ENCODE data around the gene KRTAP7-1. TPM values are rescaled to one million over a fixed set of nuclear protein-coding genes. Genes with fewer than 3 reads are reported as not detected.

KRTAP7-1 gene
- not detected for polyA plus RNA-seq (2012; ENCODE audit: missing spikeins)

DNA sequence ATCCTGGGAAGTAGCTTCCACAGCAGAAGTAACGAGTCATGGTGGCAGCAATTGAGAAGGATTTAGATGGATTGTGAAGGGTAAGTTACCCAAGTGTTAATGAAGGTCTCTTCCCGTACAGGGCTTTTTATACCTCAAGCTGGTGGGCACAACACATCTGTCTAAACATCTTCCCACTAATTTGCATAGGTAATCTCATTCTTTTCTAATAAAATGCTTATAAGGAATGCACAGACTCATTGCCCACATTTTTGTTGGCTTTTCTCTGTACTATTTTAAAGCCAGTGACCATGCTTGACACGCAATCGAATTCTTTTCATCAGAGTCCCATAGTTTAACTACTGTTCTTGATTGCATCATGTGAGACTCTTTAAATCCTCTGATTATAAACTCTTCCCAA, at the start of gene KRTAP7-1:
Gene KRTAP7-1 (minus strand): TSS at position 101 of the 400 bp plus-strand sequence. CDS start 61 bp downstream, at position 40.
- FAIRE-seq (no peak), DNase-seq (ENCODE audit: insufficient read length) (no peak)
- no peak for TF ChIP-seq POLR2AphosphoS5 (IDR thresholded peaks at IDR 0.05; ENCODE audit: low read depth, low read length)
- no peak for TF ChIP-seq TAF1 (IDR thresholded peaks at IDR 0.05; ENCODE audit: borderline replicate concordance, low read depth, low read length)
- TF ChIP-seq POLR2A (IDR thresholded peaks at IDR 0.05; ENCODE audit: low read depth, low read length), result no peak

- DNase-seq (ENCODE audit: insufficient read length) (no peak), FAIRE-seq (no peak)
- TF ChIP-seq TAF1 (IDR thresholded peaks at IDR 0.05; ENCODE audit: borderline replicate concordance, low read depth, low read length) (no peak), POLR2A (IDR thresholded peaks at IDR 0.05; ENCODE audit: low read depth, low read length) (no peak), POLR2AphosphoS5 (IDR thresholded peaks at IDR 0.05; ENCODE audit: low read depth, low read length) (no peak)
These were observed 45.0 kb upstream of the KRTAP7-1 start for GRCh38 chr21:30874526-30874925.

GRCh38 chr21:30847627-30848500, 18.3 kb upstream of the KRTAP7-1 start:
- FAIRE-seq (no peak), DNase-seq (ENCODE audit: insufficient read length) (no peak)
- TF ChIP-seq POLR2A (IDR thresholded peaks at IDR 0.05; ENCODE audit: low read depth, low read length), result no peak
- TF ChIP-seq TAF1 (IDR thresholded peaks at IDR 0.05; ENCODE audit: borderline replicate concordance, low read depth, low read length), result no peak
- no peak for TF ChIP-seq POLR2AphosphoS5 (IDR thresholded peaks at IDR 0.05; ENCODE audit: low read depth, low read length)

DNA sequence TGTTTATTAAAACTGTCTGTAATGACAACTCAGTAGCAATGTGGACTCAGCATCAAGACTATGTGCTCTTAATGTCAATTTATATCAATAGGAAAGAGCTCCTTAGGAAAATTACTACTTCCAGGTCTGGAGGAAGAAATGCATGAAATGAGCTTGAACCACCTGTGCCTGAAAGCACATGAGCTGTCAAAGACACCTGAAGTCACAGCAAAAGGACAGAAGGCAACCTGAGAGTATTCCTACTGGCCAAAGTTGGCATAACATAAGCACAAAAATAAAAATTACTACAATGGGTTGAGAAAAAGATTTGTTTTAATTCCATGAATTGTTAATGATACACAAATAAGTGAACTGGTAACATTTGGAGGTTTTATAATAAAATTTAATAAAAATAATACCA, 13.4 kb upstream of the KRTAP7-1 start:
- DNase-seq (ENCODE audit: insufficient read length), result no peak
- TF ChIP-seq POLR2A (IDR thresholded peaks at IDR 0.05; ENCODE audit: low read depth, low read length), result no peak
- no peak for TF ChIP-seq TAF1 (IDR thresholded peaks at IDR 0.05; ENCODE audit: borderline replicate concordance, low read depth, low read length)
- no peak for TF ChIP-seq POLR2AphosphoS5 (IDR thresholded peaks at IDR 0.05; ENCODE audit: low read depth, low read length)
- FAIRE-seq, result no peak

- no peak for TF ChIP-seq POLR2A (IDR thresholded peaks at IDR 0.05; ENCODE audit: low read depth, low read length)
- FAIRE-seq (no peak), DNase-seq (ENCODE audit: insufficient read length) (no peak)
These were observed 9.7 kb upstream of the KRTAP7-1 start for GRCh38 chr21:30839304-30839703.

DNA sequence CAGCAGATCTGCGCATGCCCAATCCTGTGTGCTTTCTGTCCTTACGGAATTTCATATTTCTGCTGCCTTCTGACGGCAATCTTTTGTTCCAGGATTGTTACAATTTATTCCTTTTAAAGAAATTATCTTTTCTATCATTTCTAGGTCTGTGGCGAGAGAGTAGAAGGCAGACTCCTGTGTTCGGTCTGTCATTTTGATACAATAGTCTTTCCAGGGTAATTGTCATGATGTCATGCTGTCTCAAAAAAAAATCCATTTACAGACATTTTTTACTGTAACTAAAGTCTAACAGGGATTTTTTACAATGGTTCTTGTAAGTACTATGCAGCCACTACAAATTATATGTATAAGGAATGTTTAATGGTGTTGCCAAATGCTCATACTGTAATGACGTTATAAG, 9.0 kb upstream of the KRTAP7-1 start:
- DNase-seq (ENCODE audit: insufficient read length) (no peak), FAIRE-seq (no peak)
- no peak for TF ChIP-seq POLR2AphosphoS5 (IDR thresholded peaks at IDR 0.05; ENCODE audit: low read depth, low read length)
- TF ChIP-seq POLR2A (IDR thresholded peaks at IDR 0.05; ENCODE audit: low read depth, low read length), result no peak
- no peak for TF ChIP-seq TAF1 (IDR thresholded peaks at IDR 0.05; ENCODE audit: borderline replicate concordance, low read depth, low read length)

DNA sequence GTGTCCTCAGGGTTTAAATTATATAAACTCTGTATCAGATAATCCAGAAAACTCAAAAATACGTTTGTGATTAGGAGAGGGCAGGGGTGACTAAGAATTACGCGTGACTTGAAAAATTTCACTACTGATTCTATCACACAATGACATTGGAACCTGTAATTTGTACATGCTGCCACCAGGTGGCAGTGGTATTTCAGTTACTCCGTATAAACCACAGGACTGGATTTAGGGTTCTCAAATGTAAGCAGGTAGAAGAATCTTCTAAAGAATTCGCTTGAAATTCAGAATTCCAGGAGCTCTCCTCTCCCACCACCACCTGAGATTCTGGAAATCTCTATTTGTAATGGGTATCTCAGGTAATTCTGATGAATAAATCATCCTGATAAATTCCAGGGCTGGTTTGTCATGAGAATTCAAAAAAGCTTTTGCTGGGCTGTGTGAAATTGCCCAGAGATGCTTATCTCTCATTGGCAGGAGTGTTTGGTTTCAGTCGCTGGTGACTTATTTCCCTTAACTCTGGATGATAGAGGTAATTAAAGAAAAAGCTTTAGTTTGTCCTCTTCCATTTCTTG, 1.7 kb upstream of the KRTAP7-1 start:
- TF ChIP-seq TAF1 (IDR thresholded peaks at IDR 0.05; ENCODE audit: borderline replicate concordance, low read depth, low read length), result no peak
- no peak for TF ChIP-seq POLR2AphosphoS5 (IDR thresholded peaks at IDR 0.05; ENCODE audit: low read depth, low read length)
- no peak for TF ChIP-seq POLR2A (IDR thresholded peaks at IDR 0.05; ENCODE audit: low read depth, low read length)
- DNase-seq (ENCODE audit: insufficient read length) (peak; percentile 5), FAIRE-seq (no peak)

GRCh38 chr21:30818837-30819610, 10.5 kb downstream of the KRTAP7-1 start:
- DNase-seq (ENCODE audit: insufficient read length), result no peak
- FAIRE-seq, result no peak
- TF ChIP-seq TAF1 (IDR thresholded peaks at IDR 0.05; ENCODE audit: borderline replicate concordance, low read depth, low read length) (no peak), POLR2AphosphoS5 (IDR thresholded peaks at IDR 0.05; ENCODE audit: low read depth, low read length) (no peak), POLR2A (IDR thresholded peaks at IDR 0.05; ENCODE audit: low read depth, low read length) (no peak)

DNA sequence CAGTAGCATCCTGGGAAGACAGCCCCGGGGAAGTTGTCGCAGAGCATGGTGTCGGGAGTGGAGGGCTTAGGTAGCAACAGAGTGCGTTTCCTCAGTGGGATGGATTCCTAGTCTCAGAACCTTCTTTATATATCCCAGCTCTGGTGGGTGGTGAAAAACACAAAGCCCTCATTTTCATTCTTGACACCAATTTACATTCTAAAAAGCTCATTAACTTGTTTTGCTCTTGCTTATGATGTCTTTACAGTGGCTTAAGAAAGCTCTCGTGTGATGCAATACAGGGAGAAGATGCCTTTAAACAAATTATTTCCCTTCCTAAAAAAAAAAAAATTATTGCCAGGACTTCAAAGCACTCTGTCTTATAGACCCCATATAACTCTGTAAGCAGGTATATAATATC, 16.4 kb downstream of the KRTAP7-1 start, which contains the start of gene KRTAP8-1:
Gene KRTAP8-1 (minus strand): TSS at position 101 of the 400 bp plus-strand sequence. CDS start 54 bp downstream, at position 47.
- no peak for DNase-seq (ENCODE audit: insufficient read length)
- no peak for TF ChIP-seq TAF1 (IDR thresholded peaks at IDR 0.05; ENCODE audit: borderline replicate concordance, low read depth, low read length)
- no peak for TF ChIP-seq POLR2AphosphoS5 (IDR thresholded peaks at IDR 0.05; ENCODE audit: low read depth, low read length)
- no peak for TF ChIP-seq POLR2A (IDR thresholded peaks at IDR 0.05; ENCODE audit: low read depth, low read length)
- no peak for FAIRE-seq

DNA sequence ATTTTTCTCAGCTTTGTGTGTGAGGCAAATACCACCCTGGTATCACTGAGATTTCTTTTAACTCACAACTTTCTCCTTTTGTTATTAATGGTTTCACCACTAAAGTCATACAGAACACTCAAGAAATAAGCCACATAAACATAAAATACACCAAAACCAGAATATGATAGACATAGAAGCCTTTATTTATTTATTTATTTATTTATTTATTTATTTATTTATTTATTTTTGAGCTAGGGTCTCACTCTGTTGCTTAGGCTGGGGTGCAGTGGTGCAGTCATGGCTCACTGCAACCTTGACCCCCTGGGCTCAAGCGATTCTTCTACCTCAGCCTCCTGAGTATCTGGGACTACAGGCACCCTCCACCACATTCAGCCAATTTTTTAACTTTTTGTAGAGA, 29.0 kb downstream of the KRTAP7-1 start:
- DNase-seq (ENCODE audit: insufficient read length) (no peak), FAIRE-seq (no peak)
- TF ChIP-seq POLR2AphosphoS5 (IDR thresholded peaks at IDR 0.05; ENCODE audit: low read depth, low read length) (no peak), TAF1 (IDR thresholded peaks at IDR 0.05; ENCODE audit: borderline replicate concordance, low read depth, low read length) (no peak)

DNA sequence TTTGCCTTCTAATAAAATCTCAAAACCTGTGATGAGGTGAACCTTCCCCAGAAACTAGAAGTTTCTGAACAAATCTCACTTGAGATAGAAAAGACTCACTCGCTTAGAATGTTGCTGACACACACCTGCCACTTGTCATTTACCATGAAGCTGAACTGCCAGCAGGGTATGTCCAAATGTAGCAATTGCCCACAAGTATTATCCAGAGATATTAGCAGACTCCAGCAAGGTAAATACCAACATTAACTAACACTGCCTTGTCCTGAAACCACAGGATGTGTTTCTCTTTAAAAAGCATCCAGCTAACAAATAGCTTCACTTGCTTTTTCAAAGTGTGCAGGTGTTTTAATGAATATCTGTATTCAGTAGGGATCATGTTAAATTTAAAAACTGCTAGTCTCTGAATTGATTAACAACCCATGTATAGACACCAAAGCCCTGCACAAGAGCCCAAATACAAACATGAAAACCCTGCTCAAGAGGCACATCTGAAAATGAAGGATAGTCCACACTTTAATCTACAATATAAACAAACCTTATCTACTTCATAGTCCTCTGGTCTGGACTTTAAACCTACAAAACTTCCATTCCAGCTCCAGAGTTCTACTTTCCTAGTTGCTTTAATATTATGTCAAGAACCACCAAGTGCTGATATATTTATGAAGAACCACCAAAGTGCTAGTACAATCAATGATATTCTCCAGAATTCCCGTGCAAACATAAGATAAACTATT, 35.8 kb downstream of the KRTAP7-1 start:
- DNase-seq (ENCODE audit: insufficient read length) (no peak), FAIRE-seq (no peak)
- no peak for TF ChIP-seq TAF1 (IDR thresholded peaks at IDR 0.05; ENCODE audit: borderline replicate concordance, low read depth, low read length)
- TF ChIP-seq POLR2AphosphoS5 (IDR thresholded peaks at IDR 0.05; ENCODE audit: low read depth, low read length), result no peak
- no peak for TF ChIP-seq POLR2A (IDR thresholded peaks at IDR 0.05; ENCODE audit: low read depth, low read length)
